Measurements from ENCODE around the gene KRTAP4-9.
"Not testable (repeated sequence)": the region's sequence is repeated elsewhere in the genome, so short reads cannot be mapped to it uniquely, and the experiment has no call there.

Gene KRTAP4-9

GRCh38 chr17:41147531-41148204, 42.5 kb downstream of the KRTAP4-9 start:
- no peak overlapping the region for H3K9ac ChIP-seq (ENCODE audit: low read depth in 1 of 2, low read length in 2 of 2)
- H3K4me3 ChIP-seq (ENCODE audit: low read depth in 1 of 2, low read length in 2 of 2) = no peak overlapping the region
- H3K36me3 ChIP-seq (ENCODE audit: control insufficient read depth in 1 of 2, insufficient read depth in 2 of 2, low read length in 2 of 2) = no peaks in the 10 kb centered on the region
- H3K9me3 ChIP-seq (ENCODE audit: control insufficient read depth in 1 of 2, low read length in 2 of 2) = peaks cover 0 to 6% of the 10 kb centered on the region in 2 donors
- H3K27ac ChIP-seq (ENCODE audit: low read depth, low read length) = no peak overlapping the region
- H3K27me3 ChIP-seq (ENCODE audit: control insufficient read depth in 1 of 2, insufficient read depth in 2 of 2, low read length in 2 of 2) = no peaks in the 10 kb centered on the region
- H3K4me1 ChIP-seq (ENCODE audit: control insufficient read depth in 1 of 2, insufficient read depth in 2 of 2, low read length in 2 of 2) = no peaks in the 10 kb centered on the region

GRCh38 chr17:41148971-41149651, 43.9 kb downstream of the KRTAP4-9 start:
- H3K27me3 ChIP-seq (ENCODE audit: control insufficient read depth in 1 of 2, insufficient read depth in 2 of 2, low read length in 2 of 2); H3K36me3 ChIP-seq (ENCODE audit: control insufficient read depth in 1 of 2, insufficient read depth in 2 of 2, low read length in 2 of 2); H3K4me1 ChIP-seq (ENCODE audit: control insufficient read depth in 1 of 2, insufficient read depth in 2 of 2, low read length in 2 of 2); H3K27ac ChIP-seq (ENCODE audit: low read depth, low read length); H3K9me3 ChIP-seq (ENCODE audit: control insufficient read depth in 1 of 2, low read length in 2 of 2); H3K4me3 ChIP-seq (ENCODE audit: low read depth in 1 of 2, low read length in 2 of 2); H3K9ac ChIP-seq (ENCODE audit: low read depth in 1 of 2, low read length in 2 of 2): not testable (repeated sequence)

GRCh38 chr17:41149652-41149985, 44.4 kb downstream of the KRTAP4-9 start, which contains the start of gene KRTAP4-5:
KRTAP4-5 (minus strand) TSS chr17:41149825; CDS start chr17:41149767, 58 bp downstream.
- no peak within 1 kb of the TSS for H3K4me3 ChIP-seq (ENCODE audit: low read depth in 1 of 2, low read length in 2 of 2)
- no peaks in the 10 kb centered on the region for H3K9me3 ChIP-seq (ENCODE audit: control insufficient read depth in 1 of 2, low read length in 2 of 2)
- H3K9ac ChIP-seq (ENCODE audit: low read depth in 1 of 2, low read length in 2 of 2) = no peak within 1 kb of the TSS
- H3K27ac ChIP-seq (ENCODE audit: low read depth, low read length) = no peak within 1 kb of the TSS
- no peaks in the 10 kb centered on the region for H3K36me3 ChIP-seq (ENCODE audit: control insufficient read depth in 1 of 2, insufficient read depth in 2 of 2, low read length in 2 of 2)
- H3K4me1 ChIP-seq (ENCODE audit: control insufficient read depth in 1 of 2, insufficient read depth in 2 of 2, low read length in 2 of 2) = no peaks in the 10 kb centered on the region
- no peaks in the 10 kb centered on the region for H3K27me3 ChIP-seq (ENCODE audit: control insufficient read depth in 1 of 2, insufficient read depth in 2 of 2, low read length in 2 of 2)

GRCh38 chr17:41150026-41150425, 44.8 kb downstream of the KRTAP4-9 start:
- Histone ChIP-seq H3K27ac (ENCODE audit: low read depth, low read length) (no peak overlapping the region), H3K4me1 (ENCODE audit: control insufficient read depth in 1 of 2, insufficient read depth in 2 of 2, low read length in 2 of 2) (no peaks in the 10 kb centered on the region), H3K9ac (ENCODE audit: low read depth in 1 of 2, low read length in 2 of 2) (no peak overlapping the region), H3K36me3 (ENCODE audit: control insufficient read depth in 1 of 2, insufficient read depth in 2 of 2, low read length in 2 of 2) (no peaks in the 10 kb centered on the region), H3K9me3 (ENCODE audit: control insufficient read depth in 1 of 2, low read length in 2 of 2) (no peaks in the 10 kb centered on the region), H3K4me3 (ENCODE audit: low read depth in 1 of 2, low read length in 2 of 2) (no peak overlapping the region), H3K27me3 (ENCODE audit: control insufficient read depth in 1 of 2, insufficient read depth in 2 of 2, low read length in 2 of 2) (no peaks in the 10 kb centered on the region)

GRCh38 chr17:41151525-41151924, 46.3 kb downstream of the KRTAP4-9 start:
- H3K9me3 ChIP-seq (ENCODE audit: control insufficient read depth in 1 of 2, low read length in 2 of 2) = no peaks in the 10 kb centered on the region

GRCh38 chr17:41153856-41154255, 48.7 kb downstream of the KRTAP4-9 start:
- Histone ChIP-seq H3K36me3 (ENCODE audit: control insufficient read depth in 1 of 2, insufficient read depth in 2 of 2, low read length in 2 of 2) (no peaks in the 10 kb centered on the region), H3K27me3 (ENCODE audit: control insufficient read depth in 1 of 2, insufficient read depth in 2 of 2, low read length in 2 of 2) (peaks cover 0 to 4% of the 10 kb centered on the region in 2 donors), H3K4me3 (ENCODE audit: low read depth in 1 of 2, low read length in 2 of 2) (no peak overlapping the region), H3K27ac (ENCODE audit: low read depth, low read length) (no peak overlapping the region), H3K9me3 (ENCODE audit: control insufficient read depth in 1 of 2, low read length in 2 of 2) (no peaks in the 10 kb centered on the region), H3K4me1 (ENCODE audit: control insufficient read depth in 1 of 2, insufficient read depth in 2 of 2, low read length in 2 of 2) (no peaks in the 10 kb centered on the region), H3K9ac (ENCODE audit: low read depth in 1 of 2, low read length in 2 of 2) (no peak overlapping the region)

More at GRCh38 chr17:41151525-41151924, 46.3 kb downstream of the KRTAP4-9 start:
- Histone ChIP-seq H3K4me1 (ENCODE audit: control insufficient read depth in 1 of 2, insufficient read depth in 2 of 2, low read length in 2 of 2) (no peaks in the 10 kb centered on the region), H3K27me3 (ENCODE audit: control insufficient read depth in 1 of 2, insufficient read depth in 2 of 2, low read length in 2 of 2) (no peaks in the 10 kb centered on the region), H3K27ac (ENCODE audit: low read depth, low read length) (no peak overlapping the region), H3K4me3 (ENCODE audit: low read depth in 1 of 2, low read length in 2 of 2) (no peak overlapping the region), H3K9ac (ENCODE audit: low read depth in 1 of 2, low read length in 2 of 2) (no peak overlapping the region), H3K36me3 (ENCODE audit: control insufficient read depth in 1 of 2, insufficient read depth in 2 of 2, low read length in 2 of 2) (no peaks in the 10 kb centered on the region)

All from duodenal mucosa (tissue), 2 donors.